GM18909 (cell line): ENCODE measurements around the gene AGO1.
A peak's percentile ranks its signal among the peaks of the same experiment; 100 is the strongest.

Experiments used
- ATAC-seq: cut with Tn5 transposase; IDR thresholded peaks from one replicate; pipeline ENCODE4 v1.9.1; 2021; ENCODE audit warnings: mild to moderate bottlenecking; ENCODE audit not compliant: unreplicated experiment, poor library complexity

The AGO1 gene

DNA sequence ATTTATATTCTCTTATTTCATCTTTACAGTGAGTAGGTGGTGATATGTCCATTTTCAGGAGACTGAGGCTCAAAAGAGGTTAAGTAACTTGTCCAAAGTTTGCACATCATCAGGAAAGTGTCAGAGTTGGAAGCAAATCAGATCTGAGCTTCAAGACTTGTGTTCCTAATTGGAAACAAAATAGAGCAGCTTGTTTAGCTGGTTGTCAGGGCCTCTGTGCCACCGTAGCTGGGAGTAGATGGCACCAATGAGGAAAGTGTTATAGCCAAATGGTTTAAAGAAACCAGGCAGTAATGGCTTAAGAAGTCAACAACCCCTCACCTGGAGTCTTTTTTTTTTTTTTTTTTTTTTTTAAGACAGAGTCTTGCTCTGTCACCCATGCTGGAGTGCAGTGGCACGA, 19.7 kb downstream of the AGO1 start:
- no peak for ATAC-seq

DNA sequence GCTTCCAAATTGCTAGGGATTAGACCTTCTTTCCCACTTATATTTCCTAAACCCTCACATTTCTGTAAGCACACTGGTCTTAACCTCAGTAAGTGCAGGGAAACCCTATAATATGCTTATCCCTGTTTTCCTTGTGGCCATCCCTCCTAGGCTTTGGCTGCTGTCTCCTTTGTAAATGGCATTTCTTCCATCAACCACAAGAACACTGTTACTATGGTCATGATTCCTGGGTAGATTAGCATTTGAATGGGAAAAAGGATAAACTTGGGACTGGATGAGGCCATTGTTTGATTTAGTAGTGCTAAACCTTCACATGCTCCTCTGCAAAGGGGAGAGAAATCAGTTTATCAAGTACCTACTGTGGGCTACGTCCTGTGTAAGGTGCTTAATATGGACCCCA, 31.7 kb downstream of the AGO1 start:
- ATAC-seq, result no peak

DNA sequence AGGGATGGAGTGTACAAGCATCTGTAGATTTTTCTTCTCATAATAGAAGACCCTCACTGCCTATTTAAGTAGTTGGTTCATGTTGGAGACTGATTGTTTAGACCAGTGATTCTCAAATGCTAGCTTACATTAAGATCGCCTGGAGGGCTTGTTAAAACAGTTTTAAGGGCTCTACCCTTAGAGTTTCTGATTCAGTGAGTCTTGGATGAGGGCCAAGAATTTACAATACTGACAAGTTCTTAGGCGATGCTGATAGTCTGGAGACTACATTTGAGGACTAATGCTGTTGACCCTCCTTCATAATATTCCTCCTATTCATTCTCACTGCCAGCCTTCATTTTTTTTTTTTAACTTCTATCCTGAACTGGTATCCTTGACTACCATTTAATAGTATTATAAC, 32.7 kb downstream of the AGO1 start:
- ATAC-seq, result no peak

DNA sequence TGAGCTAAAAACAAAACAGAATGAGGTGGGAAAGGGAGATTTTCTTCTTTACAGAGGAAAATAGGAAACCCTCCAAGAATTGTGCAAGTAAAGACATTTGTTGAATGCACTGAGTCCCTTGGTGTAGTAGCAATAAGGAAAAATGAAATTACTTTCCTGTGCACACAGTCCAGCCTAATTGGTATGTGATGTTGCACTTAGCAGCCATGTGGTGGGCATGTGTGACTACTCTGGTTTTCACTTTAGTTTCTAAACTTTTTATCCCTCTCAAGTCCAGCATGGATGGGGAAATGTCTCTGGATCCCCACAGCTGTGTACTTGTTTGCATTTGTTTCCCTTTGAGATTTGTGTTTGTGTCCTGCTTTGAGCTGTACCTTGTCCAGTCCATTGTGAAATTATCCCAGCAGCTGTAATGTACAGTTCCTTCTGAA, 40.8 kb downstream of the AGO1 start:
- no peak for ATAC-seq

DNA sequence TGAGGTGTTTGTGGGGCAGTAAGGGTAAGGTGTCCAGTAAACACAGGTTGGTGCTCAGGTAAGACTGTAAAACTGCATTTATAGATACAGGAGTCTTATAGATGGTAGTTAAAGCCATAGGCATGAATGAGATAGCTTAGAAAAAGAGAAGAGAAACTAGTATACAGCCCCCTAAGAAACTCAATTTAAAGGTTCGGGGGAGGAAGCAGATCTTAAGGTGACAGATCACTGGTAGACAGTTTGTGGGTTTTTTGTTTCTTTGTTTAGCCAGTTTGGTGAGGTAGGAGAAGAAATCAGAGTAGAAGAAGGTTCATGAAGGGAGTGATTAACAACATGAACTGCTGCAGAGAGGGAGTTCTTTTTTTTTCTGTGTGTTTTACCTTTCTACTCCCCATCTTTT, 41.8 kb downstream of the AGO1 start:
- ATAC-seq, result no peak

DNA sequence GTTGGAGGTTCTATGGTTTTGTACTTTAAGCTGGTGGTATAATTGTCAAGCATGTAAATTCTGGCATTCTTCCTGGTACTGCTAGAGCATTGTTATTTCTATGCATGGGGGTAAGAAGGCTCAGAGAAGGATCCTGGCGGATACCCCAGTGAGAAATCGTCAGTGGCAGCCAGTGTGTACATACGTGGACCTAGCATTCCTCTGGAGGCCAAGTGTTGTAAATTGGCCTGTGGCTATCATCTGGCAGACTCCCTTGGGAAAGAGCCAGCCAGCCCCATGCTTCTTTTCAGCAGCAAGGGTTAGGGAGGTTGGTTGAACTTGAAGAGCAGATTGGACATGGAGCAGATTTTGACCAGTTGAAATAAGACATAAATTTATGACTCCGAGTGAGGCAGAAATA, 42.7 kb downstream of the AGO1 start:
- ATAC-seq, result no peak

DNA sequence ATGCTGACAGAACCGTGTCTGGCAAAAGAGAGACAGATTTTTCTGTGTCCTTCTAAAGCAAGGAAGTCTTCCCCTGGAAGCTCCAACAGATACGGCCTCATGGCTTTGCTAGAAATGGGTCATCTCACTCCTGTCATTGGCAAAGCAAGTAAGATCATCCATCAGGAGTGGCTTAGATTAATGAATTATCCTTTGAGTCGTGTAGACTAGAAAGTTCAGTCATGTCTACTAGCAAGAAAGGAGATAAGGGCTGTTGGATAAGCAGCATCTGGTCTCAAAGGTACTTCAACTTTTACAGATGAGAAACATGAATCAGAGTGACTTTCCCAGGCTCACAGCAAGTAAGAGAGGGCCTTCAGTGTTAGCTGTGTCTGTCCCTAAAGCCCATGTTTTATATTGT, 44.5 kb downstream of the AGO1 start:
- ATAC-seq, result no peak

DNA sequence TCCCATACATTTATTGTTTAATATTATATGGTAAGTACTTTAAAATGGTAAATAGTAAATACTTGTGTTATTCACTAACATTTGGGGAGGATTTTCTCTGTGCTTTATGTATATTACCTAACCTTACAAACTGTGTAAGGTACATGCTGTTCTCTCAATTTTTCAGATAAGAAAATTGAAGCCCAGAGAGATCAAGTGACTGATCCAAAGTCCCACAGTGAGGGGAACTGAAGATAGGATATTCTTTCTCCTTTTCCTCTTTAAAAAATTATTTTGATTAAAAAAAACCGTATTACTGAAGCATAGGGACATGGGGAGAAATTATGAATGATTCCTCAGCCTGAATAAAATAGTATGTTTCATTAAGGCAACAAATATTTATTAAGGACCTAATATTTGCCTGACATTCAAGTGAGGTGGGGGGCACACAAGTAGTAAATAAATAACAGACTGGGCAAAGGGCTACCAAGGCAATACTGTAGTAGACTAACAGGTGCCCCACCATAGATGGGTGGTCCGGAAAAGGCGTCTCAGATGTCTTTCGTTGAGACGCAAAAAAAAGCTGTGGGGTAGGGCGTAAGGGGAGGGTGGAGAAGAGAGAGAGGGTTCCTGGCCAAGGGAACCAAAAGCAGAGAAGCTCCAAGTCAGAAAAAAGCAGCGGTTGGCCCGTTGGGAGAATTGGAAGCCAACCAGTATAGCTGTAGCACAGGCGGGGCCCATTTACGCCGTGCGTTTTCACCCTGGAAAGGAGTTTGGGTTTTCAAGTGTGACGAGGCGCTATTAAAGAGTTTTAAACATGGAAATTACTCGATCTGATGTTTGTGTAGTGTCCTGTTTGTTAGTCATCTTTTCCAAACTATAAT, 47.0 kb downstream of the AGO1 start:
- no peak for ATAC-seq

DNA sequence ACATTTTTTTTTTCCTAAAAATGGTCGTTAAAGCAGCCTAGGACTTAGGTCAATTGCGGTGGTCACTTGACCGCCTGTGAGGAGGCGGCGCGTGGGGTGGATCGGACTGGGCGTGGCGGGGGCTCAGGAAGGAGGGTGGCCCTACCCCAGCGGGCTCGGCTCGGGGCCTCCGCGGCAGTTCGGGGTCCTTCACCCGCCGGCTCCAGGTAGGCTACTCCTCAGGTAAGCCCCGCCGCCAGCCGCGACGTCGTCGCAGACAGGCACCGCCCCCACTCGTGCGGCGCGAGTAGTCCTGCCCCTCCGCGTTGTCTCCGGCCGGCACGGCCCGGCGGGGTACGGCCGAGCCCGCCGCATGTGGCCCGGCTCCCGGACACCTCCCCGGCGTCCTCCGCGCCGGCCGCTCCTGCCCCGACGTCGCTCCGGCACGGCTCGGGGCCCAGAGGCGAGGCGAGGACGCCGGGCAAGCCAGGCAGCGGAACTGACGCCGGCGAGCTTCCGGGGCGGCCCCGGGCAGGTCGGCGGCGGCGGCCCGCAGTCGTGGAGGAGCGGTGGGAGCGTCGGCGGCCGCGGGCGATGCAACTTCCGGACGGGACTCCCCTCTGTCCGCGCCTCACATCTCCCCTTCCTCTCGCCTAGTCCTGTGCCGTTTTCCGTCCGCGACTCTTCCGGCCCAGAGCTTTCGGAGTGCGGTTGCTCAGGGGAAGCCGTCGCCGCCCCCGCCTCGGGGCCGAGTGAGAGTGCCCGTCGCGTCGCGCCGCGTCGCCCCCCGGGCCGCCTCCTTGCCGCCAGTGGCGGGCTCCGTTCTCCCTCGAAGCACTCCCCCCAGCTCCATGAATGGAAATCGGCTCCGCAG, 47.8 kb downstream of the AGO1 start, which contains the start of gene AGO3:
Gene AGO3 (plus strand): TSS at position 513 of the 853 bp plus-strand sequence. CDS start 322 bp downstream, at position 835.
- ATAC-seq, result peak; percentile 83

DNA sequence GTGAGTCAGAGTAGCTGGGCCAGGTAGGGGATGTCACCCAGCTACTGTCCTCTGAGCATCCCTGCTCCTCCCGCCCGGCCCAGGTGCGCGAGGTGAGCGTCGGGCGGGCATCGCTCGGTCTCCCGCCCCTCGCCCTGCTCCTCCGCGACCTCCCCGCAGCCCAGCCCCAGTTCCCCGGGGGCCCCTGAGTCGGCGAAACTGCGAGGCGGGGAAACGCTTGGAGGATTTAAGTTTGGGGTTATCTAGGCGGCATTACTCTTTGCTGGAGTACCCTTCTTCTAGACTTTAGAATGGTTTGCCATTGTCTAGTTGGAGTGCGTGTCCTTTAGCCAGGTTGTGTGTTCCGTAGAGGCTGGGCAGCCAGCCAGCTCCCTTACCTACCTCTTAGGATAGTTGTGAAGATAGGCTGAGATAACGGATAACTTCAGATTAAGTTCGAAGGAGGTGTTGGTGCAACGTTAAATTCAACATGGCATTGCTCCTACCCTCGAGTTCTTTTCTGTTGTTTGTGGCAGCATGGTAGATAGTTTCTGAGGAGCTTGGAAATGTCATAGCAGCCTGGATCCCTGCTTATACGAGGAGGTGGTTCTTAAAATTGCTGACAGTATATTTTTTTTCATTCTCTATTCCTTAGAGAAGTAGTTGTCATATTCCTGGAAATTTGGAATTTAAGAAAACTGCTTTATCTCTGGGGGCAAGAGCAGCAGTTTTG, 48.6 kb downstream of the AGO1 start:
- no peak for ATAC-seq

DNA sequence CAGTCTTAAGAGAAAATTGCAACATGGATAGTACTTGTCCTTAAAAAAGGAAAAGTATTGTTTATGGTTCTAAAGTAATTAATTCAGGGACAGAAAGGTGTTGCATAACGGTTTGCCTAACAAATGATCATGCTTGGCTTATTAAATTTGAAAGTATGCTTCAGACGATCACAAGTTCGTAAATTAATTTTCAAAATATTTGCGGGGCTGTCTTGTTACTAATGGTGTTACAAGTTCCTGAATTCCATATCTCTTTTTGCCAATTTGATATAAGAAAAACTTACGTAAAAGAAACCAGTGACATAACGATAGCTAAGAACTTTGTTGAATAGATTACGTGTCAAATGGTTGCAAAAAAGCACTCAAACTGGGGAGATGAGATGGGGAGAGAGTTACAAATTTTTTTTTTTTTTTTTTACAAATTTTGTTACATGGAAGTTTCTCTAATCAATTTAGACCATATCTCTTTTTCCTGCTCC, 49.2 kb downstream of the AGO1 start:
- no peak for ATAC-seq

DNA sequence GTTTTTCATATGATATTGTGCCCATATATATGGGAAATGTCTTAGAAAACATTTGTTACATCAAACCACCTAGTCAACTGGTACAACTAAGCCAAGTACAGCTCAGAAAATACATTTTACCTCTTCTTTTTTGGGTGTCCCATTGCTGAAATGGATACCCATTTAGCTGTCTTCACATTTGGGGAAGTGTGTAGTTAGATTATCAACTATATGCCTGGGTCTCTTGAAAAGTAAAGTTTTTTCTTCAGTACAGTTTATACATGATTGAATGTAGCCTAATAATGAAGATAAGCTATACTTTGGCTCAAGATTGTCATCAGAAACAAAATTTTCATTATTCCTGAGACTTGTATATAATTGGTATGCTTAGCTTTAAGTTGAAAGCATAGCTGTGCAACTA, 49.9 kb downstream of the AGO1 start:
- ATAC-seq, result no peak

DNA sequence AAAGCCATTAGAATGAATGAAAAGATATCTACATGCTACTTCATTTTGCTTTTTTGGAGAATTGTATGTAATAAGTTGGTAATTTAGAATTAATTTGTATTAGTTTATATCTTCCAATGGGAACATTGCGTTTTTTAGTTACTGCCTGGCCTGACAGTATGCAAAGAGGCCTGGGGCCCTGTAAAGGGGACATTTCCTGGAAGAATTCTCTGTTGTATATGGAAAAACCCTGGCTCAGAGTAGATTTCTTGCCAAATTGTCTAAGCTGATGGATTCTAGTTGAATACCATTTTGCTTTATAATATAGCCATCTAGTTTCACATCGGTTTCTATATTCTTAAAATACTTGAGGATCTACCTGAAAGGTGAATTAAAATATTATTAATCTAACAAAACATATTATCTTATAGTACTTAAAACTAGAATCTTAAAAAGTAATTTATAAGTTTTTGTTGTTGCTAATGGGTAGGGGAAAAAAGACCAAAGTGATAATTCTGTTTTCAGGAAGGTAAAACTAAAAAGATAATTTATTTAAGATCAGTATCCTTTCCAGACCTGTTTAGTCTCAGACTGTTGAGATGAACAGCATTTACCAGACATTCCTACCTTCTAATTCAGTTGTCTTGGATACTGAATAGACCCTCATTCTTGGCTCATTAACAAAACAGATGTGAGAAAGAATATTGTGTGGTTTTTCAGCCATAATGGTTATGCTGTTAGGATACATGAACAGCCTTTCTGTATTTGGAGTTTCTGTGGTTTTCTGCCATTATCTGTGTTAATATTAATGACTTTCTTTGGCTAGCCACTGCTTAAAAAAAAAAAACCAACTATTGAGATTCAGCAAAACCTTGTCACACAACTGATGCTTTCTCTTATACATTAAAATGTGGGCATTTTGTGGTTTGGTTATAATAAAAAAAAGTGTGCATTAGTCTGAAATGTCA, 52.7 kb downstream of the AGO1 start:
- no peak for ATAC-seq

DNA sequence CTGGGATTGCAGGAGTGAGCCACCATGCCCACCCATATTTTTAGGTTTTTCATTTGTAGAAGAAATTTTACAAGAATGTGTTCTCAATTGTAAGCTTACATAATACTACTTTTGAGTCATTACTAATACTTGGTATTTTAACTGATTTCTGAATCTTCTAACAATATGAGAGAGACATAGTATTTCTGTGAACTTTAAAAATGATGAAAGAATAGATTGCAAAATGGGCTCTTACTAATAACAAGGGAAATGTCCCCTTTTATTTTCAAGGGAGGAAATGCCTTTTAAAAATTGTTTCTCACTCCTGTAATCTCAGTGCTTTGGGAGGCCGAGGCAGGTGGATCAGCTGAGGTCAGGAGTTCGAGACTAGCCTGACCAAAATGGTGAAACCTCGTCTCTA, 53.8 kb downstream of the AGO1 start:
- no peak for ATAC-seq

DNA sequence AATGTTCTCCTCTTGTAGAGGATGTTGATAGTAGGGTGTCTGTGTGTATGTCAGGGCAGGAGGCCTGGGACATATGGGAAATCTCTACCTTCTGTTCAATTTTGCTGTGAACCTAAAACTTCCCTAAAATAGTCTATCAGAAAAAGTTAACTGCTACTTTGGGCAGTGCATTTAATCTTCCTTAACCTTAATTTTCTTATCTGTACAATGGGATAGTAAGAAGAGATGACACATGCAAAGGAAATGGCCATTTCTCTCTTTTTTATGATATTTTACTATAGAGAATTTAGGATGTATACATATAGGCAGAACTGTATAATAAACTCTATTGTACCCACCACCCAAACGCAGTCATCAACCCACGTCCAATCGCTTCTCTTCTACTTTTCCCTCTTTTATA, 56.5 kb downstream of the AGO1 start:
- no peak for ATAC-seq

DNA sequence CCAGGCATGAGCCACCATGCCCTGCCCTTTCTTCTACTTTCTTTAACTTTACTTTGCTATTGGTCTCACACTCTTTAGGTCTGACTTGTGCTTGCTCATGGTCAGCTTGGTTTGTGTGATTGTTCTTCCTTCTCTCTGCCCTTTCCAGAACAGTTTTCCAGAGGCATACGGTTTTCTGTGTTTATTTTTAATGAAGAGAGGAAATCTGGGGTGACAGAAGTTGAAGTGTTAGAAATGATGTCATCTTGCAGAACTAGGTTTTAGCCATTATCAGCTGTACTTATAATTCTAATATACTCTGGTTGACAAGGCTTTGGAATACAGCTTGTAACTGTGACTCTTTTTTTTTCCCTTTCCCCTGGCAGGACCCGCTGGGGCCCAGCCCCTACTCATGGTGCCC, 62.3 kb downstream of the AGO1 start:
- no peak for ATAC-seq

DNA sequence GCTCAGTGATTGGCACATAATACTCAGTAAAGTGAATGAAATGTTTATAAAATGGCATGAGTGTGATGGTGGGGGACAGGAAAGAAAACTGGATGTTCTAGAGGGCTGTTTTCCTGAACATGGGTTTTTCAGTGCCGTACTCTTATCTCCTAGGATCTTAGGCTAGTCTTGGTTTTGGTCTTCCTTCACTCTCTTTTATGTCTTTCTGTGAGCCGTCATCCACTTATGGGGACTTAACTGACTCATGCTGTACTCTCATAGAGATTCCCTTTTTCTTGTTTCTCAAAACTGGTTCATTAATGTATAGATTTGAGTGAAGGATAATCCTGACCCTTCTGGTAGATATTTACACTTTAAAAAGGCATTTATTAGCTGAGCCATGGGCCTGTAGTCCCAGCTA, 64.5 kb downstream of the AGO1 start:
- ATAC-seq, result no peak

DNA sequence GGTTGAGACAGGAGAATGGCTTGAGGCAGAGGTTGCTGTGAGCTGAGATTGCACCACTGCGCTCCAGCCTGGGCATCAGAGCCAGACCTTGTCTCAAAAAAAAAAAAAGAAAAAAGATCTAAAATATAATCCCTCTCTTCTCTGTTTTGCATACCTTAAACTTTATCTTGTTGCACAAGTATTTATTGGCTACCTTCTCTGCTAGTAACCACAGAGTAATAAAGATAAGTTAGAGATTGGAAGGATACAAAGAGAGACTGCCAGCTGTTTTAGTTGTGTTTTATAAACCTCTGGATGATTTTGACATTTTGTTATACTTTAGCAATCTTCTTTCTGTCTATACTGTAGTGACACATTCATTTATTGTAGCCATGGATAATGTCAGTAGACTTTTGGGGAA, 75.5 kb downstream of the AGO1 start:
- no peak for ATAC-seq

DNA sequence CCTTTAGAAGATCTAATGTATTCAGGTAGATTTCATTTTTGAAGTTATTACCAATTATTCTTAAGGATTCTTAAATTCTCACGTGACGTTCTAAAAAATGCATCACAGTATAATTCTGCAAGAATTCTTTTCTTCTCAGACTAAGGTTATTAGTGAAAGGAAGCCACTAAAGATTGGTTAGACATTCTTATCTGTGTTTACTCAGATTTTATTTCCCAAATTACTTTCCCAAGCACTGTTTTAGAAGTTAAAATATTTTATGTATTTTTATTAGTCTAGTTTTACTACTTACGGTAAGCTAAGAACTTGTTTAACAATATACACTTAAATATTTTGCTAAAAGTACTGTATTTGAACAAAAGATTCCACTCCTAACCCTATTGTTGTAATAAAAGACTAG, 76.3 kb downstream of the AGO1 start:
- no peak for ATAC-seq

DNA sequence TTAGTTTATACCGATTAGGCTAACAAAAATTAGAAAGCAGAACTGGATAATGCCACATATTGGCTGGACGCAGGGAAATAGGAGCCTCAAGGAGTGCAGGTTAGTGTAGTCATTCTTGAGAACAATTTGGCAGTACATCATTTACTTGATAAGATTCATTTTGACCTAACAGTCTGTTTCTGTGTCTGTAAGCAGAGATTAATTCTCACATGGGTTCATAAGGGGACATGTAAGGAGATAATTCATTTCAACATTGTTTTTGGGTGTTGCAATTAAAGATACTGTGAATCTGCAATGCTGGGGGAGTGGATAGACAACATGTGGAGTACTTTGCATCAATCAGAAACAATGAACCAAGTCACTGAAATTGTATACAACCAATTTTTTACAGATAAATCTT, 79.9 kb downstream of the AGO1 start:
- no peak for ATAC-seq
